CMK (cell line): ENCODE measurements around the gene PHF1.

Experiments used
- DNase-seq: peaks from one replicate; pipeline ENCODE4 v3.0.0-alpha.2; 2010; ENCODE audit warnings: low read depth

Gene PHF1

DNA sequence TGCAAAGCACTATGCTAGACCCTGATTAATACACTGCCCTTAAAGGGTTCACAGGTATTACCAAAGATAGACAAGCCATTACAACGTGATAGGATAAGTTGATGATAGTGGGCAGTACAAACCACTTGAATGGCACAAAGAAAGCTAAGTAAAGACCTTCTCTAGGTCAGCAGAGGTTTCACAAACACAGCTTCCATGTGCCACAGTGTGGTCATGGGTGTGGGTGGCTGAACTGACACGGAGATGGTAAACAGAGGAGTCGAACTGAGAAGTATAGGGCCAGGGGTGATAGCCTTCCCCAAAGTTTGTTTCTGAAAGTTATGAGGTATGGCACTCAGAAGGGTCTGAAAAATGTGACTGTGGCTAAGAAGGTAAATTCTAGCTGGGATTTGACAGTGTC lies 47.9 kb downstream of the PHF1 start:
- no peak for DNase-seq

DNA sequence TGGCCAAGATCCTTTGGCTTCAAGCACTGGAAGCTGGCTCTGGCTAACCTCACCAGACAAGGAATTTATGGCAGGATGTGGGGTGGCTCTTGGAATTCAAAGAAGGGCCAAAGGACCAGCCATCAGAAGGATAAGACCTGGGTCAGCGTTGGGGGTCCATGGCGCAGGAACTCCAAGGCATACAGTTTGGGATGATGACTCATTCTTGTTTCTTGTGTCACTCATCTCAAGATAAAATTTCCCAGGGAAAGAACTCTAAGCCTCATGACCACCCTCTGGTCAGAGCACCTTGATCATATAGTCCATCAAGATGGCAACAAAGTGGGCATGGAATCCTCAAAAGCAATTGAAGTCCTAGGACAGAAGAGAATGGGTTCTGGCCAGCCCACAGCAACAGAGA lies 48.4 kb downstream of the PHF1 start:
- no peak for DNase-seq
